A549 (cell line): Measurements from ENCODE around the gene LOC128125822.

Experiments used
- POLR2A ChIP-seq: IDR thresholded peaks from 2 replicates; pipeline ENCODE4 v1.6.1; 2012; ENCODE audit warnings: mild to moderate bottlenecking, low read length
- SREBF2 ChIP-seq: fragments of 450-650 bp; IDR thresholded peaks from 2 replicates; pipeline ENCODE4 v1.6.1; 2014; ENCODE audit warnings: mild to moderate bottlenecking, moderate library complexity
- TF ChIP-seq, protein P1 (sequence below): fragments of 250-450 bp; sonication (Bioruptor Pico); IDR thresholded peaks from 2 replicates; pipeline ENCODE4 v1.5.0; 2021; ENCODE audit warnings: mild to moderate bottlenecking, moderate library complexity, borderline replicate concordance
- TF ChIP-seq, protein P2 (sequence below): fragments of >200 bp; sonication (Bioruptor Twin); formaldehyde crosslinking; IDR thresholded peaks from 3 replicates; pipeline ENCODE4 v1.5.1; 2016
- TF ChIP-seq, protein P3 (sequence below): fragments of 200-600 bp; sonication (generic); IDR thresholded peaks from 2 replicates; pipeline ENCODE4 v1.6.1; 2016; ENCODE audit warnings: antibody characterized with exemption, mild to moderate bottlenecking, moderate library complexity

DNA sequence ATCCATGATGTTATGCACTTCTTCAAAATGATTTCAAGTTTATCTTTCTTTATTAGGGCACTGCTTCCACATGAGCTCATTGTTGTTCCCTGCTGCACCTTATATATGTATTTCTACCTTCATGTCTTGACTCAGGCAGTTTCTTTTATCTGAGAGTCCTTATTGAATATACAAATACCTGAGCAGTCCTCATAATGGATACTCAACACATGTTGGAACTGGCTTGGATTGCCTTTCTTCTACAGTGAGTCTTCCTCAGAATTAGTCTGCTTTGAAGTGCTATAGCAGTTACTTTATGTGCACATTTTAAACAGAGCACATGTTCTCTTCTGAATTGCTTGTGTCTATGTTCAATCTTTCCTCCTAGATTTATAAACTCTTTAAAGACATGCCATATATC lies 45.3 kb upstream of the LOC128125822 start:
- no peak for TF ChIP-seq POLR2A
- TF ChIP-seq, protein P1, sequence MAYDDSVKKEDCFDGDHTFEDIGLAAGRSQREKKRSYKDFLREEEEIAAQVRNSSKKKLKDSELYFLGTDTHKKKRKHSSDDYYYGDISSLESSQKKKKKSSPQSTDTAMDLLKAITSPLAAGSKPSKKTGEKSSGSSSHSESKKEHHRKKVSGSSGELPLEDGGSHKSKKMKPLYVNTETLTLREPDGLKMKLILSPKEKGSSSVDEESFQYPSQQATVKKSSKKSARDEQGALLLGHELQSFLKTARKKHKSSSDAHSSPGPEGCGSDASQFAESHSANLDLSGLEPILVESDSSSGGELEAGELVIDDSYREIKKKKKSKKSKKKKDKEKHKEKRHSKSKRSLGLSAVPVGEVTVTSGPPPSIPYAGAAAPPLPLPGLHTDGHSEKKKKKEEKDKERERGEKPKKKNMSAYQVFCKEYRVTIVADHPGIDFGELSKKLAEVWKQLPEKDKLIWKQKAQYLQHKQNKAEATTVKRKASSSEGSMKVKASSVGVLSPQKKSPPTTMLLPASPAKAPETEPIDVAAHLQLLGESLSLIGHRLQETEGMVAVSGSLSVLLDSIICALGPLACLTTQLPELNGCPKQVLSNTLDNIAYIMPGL (CRISPR knock-in tag): no peak
- TF ChIP-seq, protein P2, sequence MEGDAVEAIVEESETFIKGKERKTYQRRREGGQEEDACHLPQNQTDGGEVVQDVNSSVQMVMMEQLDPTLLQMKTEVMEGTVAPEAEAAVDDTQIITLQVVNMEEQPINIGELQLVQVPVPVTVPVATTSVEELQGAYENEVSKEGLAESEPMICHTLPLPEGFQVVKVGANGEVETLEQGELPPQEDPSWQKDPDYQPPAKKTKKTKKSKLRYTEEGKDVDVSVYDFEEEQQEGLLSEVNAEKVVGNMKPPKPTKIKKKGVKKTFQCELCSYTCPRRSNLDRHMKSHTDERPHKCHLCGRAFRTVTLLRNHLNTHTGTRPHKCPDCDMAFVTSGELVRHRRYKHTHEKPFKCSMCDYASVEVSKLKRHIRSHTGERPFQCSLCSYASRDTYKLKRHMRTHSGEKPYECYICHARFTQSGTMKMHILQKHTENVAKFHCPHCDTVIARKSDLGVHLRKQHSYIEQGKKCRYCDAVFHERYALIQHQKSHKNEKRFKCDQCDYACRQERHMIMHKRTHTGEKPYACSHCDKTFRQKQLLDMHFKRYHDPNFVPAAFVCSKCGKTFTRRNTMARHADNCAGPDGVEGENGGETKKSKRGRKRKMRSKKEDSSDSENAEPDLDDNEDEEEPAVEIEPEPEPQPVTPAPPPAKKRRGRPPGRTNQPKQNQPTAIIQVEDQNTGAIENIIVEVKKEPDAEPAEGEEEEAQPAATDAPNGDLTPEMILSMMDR: no peak
- TF ChIP-seq, protein P3, sequence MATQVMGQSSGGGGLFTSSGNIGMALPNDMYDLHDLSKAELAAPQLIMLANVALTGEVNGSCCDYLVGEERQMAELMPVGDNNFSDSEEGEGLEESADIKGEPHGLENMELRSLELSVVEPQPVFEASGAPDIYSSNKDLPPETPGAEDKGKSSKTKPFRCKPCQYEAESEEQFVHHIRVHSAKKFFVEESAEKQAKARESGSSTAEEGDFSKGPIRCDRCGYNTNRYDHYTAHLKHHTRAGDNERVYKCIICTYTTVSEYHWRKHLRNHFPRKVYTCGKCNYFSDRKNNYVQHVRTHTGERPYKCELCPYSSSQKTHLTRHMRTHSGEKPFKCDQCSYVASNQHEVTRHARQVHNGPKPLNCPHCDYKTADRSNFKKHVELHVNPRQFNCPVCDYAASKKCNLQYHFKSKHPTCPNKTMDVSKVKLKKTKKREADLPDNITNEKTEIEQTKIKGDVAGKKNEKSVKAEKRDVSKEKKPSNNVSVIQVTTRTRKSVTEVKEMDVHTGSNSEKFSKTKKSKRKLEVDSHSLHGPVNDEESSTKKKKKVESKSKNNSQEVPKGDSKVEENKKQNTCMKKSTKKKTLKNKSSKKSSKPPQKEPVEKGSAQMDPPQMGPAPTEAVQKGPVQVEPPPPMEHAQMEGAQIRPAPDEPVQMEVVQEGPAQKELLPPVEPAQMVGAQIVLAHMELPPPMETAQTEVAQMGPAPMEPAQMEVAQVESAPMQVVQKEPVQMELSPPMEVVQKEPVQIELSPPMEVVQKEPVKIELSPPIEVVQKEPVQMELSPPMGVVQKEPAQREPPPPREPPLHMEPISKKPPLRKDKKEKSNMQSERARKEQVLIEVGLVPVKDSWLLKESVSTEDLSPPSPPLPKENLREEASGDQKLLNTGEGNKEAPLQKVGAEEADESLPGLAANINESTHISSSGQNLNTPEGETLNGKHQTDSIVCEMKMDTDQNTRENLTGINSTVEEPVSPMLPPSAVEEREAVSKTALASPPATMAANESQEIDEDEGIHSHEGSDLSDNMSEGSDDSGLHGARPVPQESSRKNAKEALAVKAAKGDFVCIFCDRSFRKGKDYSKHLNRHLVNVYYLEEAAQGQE: no peak
- TF ChIP-seq SREBF2: no peak
